Measurements from ENCODE around the gene SFT2D3.
"Not testable (repeated sequence)": the region's sequence is repeated elsewhere in the genome, so short reads cannot be mapped to it uniquely, and the experiment has no call there.

The SFT2D3 gene

GRCh38 chr2:127743477-127744026, 42.3 kb downstream of the SFT2D3 start:
- DNase-seq (ENCODE audit: low read depth): no peak

DNA sequence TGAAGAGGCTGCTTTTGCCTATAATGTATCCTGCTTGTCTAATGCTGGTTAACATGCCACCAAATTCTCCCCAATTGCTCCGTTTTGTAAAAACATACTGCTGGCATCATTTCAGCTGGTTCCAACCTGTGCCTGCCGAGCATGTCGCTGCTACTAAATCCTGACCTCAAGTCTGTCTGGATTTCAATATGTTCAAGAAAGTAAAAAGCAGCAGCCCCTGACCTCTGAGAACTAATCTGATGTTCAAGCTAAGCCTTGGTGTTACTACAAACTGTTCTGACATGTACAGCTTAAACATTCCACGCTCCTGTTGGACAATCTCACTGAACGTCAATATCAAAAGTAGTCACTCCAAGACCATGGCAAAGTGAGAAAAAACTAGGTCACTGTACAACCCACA, 46.3 kb downstream of the SFT2D3 start:
- no peak for DNase-seq (ENCODE audit: low read depth)

DNA sequence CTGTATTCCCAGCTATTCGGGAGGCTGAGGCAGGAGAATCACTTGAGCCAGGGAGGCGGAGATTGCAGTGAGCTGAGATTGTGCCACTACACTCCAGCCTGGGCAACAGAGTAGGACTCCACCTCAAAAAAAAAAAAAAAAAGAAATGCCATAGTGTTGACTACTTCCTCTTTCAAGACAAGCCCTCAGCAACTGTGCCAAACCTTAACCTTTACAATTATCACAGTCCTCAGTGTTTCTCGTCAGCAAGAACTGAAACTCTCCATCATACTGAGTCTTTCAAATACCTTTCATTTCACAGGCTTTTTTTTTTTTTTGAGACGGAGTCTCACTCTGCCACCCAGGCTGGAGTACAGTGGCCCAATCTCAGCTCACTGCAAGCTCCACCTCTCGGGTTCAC, 48.2 kb downstream of the SFT2D3 start:
- not testable (repeated sequence) for DNase-seq (ENCODE audit: low read depth)

DNA sequence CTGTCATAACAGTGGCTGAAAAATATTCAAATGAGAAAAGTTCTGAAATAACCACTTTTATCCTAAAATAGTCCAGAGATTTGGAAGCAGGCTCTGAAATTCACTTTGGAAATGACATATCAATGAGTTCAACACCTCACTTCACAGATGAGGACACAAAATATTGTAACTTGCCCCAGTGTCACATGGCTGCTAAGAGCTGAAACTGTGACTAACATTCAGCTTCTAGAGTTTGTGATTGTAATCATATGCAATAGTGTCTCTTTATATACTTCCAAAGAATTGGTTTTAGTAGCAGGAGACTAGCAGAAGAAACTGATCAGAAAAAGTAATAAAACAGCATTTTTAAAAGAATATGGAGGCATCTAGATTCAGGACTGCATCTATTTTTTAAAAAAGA, 52.1 kb downstream of the SFT2D3 start:
- no peak for DNase-seq (ENCODE audit: low read depth)

- DNase-seq (ENCODE audit: low read depth): no peak
Observed at GRCh38 chr2:127754186-127754585, 52.9 kb downstream of the SFT2D3 start.
